Transverse colon (tissue), 4 donors: Measurements from ENCODE around the gene ECHS1. TPM values are rescaled to one million over a fixed set of nuclear protein-coding genes. Genes with fewer than 3 reads are reported as not detected.

Experiments used
- DNase-seq: peaks from one replicate; pipeline ENCODE4 v3.0.0-alpha.2; 2019
- H3K27ac ChIP-seq, 4 donors: fragments of 200-600 bp; sonication (generic); 2 replicates each; pipeline ENCODE4 v1.5.1; 2016 to 2018; ENCODE audit warnings: inconsistent platforms in 4 of 4
- H3K27me3 ChIP-seq: fragments of 200-600 bp; sonication (generic); 2 replicates; pipeline ENCODE4 v1.5.1; 2017; ENCODE audit warnings: inconsistent platforms
- H3K36me3 ChIP-seq, 4 donors: fragments of 200-600 bp; sonication (generic); 2 replicates each; pipeline ENCODE4 v1.5.1; 2017 to 2019; ENCODE audit warnings: inconsistent platforms in 4 of 4
- H3K4me1 ChIP-seq, 4 donors: fragments of 200-600 bp; sonication (generic); 2 replicates each; pipeline ENCODE4 v1.5.1; 2017 to 2020; ENCODE audit warnings: inconsistent platforms in 4 of 4
- H3K4me3 ChIP-seq, 4 donors: fragments of 200-600 bp; sonication (generic); 1 replicate in 1 of 4; 2 replicates in 3 of 4; pipeline versions ENCODE4 v1.5.1 to v1.6.1; 2017 to 2019; ENCODE audit warnings: inconsistent platforms in 4 of 4
- H3K9me3 ChIP-seq, 2 donors: fragments of 200-600 bp; sonication (generic); 2 replicates each; pipeline ENCODE4 v1.5.1; 2017 to 2019; ENCODE audit warnings: inconsistent platforms in 2 of 2
- EP300 ChIP-seq: sonication (generic); formaldehyde crosslinking; IDR thresholded peaks from one replicate; pipeline ENCODE4 v1.6.1; 2017; ENCODE audit warnings: antibody characterized with exemption, low read depth
- POLR2A ChIP-seq: fragments of 450-650 bp; IDR thresholded peaks from one replicate; pipeline ENCODE4 v1.6.1; 2016; ENCODE audit warnings: antibody characterized with exemption, mild to moderate bottlenecking, moderate library complexity
- POLR2AphosphoS5 ChIP-seq, 3 donors: sonication (generic); formaldehyde crosslinking; IDR thresholded peaks; one replicate each; pipeline ENCODE4 v1.6.1; 2016; ENCODE audit warnings: antibody characterized with exemption in 3 of 3
- WGBS, 2 donors: methylation state at CpG; one replicate each; pipeline ENCODE4 v1.1.5; 2018; ENCODE audit warnings: low coverage in 1 of 2; 5-methylcytosine and 5-hydroxymethylcytosine counted together
- in situ Hi-C, 4 donors: fragments of 200-750 bp; cut with MboI; loops; one replicate each; pipeline versions ENCODE4 v1.15.0 to v1.15.1; 2017; ENCODE audit warnings: low sequenced_read_pairs in 3 of 4, low pct_ligation_motif_present in 1 of 4, low pct_unique_long_range_greater_than_20kb in 1 of 4
- intact Hi-C: fragments of 100-400 bp; cut with DNase I; formaldehyde crosslinking; loops from one replicate; pipeline ENCODE4 v1.15.1; 2023; ENCODE audit warnings: low total_unique reads
- total RNA-seq, 4 donors: library from RNA; depleted of rRNA; stranded (reverse); fragments of >200 nt; gene quantifications; one replicate each; pipeline ENCODE4 v1.1.0, GENCODE V29; 2016
- TF ChIP-seq, protein P1 (sequence below), 5 experiments: fragments of 200-600 bp in 3 of 5; fragments of 450-650 bp in 2 of 5; sonication (generic) in 3 of 5; IDR thresholded peaks; 1 replicate in 2 of 5; 2 replicates in 3 of 5; pipeline ENCODE4 v1.5.1; 2016 to 2017; ENCODE audit warnings: antibody characterized with exemption in 5 of 5, inconsistent platforms in 3 of 5, mild to moderate bottlenecking in 2 of 5, moderate library complexity in 1 of 5

The ECHS1 gene
- total RNA-seq, 4 donors from 2014 or later, result 48.3 to 165 (median 120) TPM

DNA sequence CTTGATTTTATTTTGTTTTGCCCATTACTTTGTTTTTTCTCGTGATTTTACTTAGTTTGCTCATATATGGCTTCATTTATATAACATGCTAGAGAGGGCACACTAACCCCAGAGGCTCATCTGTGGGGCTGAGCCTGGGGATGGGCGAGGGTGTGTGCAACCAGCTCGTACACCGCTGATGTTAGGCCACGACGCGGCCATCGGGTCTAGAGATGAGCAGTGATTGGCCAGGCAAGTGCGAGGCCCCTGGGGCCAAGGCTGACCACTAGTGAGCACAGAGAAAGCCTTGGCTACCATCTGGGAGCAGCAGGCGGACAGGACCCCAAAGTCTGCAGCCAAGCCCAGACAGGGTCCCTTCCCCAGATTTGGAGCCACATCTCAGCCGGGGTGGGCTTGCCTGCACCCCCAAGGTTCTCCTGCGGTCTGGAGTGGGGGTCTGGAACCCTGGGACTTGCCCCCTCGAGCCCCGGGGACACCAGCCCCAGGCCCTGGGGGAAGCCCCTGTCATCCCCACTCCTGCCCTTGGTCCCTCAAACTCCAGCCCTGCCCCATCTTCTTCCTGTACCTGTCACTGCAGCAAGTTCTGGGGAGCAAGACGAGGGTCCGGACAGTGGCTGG is 19.1 kb downstream of the ECHS1 start:
- intact Hi-C loops, result no loop called here
- Histone ChIP-seq H3K36me3 (no peaks in the 10 kb centered on the region), H3K4me3 (no peak overlapping the region), H3K4me1 (peaks cover 0 to 18% (median 15%) of the 10 kb centered on the region in 4 donors), H3K9me3 (no peaks in the 10 kb centered on the region), H3K27ac (no peak overlapping the region), H3K27me3 (no peaks in the 10 kb centered on the region)
- WGBS, 2 donors, result 67 to 85% methylated on average over 5 to 16 of the region's 16 CpGs
- no peak for DNase-seq
- in situ Hi-C loops, result no loop called here
- TF ChIP-seq POLR2A (no peak), EP300 (no peak), POLR2AphosphoS5 (IDR thresholded peaks at IDR 0.05) (no peak)
- TF ChIP-seq, protein P1, sequence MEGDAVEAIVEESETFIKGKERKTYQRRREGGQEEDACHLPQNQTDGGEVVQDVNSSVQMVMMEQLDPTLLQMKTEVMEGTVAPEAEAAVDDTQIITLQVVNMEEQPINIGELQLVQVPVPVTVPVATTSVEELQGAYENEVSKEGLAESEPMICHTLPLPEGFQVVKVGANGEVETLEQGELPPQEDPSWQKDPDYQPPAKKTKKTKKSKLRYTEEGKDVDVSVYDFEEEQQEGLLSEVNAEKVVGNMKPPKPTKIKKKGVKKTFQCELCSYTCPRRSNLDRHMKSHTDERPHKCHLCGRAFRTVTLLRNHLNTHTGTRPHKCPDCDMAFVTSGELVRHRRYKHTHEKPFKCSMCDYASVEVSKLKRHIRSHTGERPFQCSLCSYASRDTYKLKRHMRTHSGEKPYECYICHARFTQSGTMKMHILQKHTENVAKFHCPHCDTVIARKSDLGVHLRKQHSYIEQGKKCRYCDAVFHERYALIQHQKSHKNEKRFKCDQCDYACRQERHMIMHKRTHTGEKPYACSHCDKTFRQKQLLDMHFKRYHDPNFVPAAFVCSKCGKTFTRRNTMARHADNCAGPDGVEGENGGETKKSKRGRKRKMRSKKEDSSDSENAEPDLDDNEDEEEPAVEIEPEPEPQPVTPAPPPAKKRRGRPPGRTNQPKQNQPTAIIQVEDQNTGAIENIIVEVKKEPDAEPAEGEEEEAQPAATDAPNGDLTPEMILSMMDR (IDR thresholded peaks at IDR 0.05), result no peak

DNA sequence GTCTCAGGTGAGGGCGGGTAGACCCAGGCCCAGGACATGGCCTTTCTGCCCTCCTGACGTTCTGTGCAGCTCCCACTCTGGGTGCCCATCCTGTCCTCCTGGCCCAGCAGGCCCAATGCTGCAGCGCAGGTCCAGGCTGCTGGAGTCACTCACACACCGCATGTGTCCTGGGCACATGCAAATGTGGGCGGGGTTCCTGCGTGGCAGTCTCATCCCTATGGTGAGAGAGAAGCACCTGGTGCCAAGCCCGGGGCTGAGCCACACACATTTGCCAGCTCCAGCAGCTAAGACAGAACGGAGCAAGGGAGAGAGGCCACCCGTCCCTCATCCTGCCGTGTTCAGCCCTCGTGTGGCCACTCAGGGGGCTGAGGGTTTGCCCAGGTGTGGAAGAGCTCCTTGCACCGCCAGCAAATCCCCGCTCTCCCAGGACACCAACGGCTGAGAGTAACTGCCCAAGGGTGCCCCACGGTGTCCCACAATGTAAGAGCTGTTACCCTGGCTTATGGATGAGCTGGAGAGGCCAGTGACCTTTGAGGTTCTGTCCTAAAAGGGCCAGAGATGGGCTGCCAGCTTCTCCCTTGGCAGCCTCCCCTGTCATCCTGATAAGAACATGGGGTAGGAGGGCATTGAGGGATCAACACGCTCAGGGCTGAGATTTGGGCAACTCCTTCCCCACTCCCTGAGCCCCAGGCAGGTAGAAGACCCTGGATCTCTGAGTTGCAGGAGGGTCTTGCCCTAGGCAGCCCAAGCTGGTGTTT is 19.8 kb downstream of the ECHS1 start:
- no peak overlapping the region for H3K27ac ChIP-seq
- intact Hi-C loops, result no loop called here
- H3K36me3 ChIP-seq, result no peaks in the 10 kb centered on the region
- H3K27me3 ChIP-seq, result no peaks in the 10 kb centered on the region
- peaks cover 0 to 18% (median 14%) of the 10 kb centered on the region in 4 donors for H3K4me1 ChIP-seq
- no peak for DNase-seq
- 78% methylated on average over 15 of the region's 16 CpGs; no CpG with 5 or more reads in 1 of the 2 donors for WGBS, 2 donors
- H3K9me3 ChIP-seq, result no peaks in the 10 kb centered on the region
- no peak overlapping the region for H3K4me3 ChIP-seq
- TF ChIP-seq, protein P1 (IDR thresholded peaks at IDR 0.05), result no peak
- no peak for TF ChIP-seq POLR2AphosphoS5 (IDR thresholded peaks at IDR 0.05)
- in situ Hi-C loops, result no loop called here

DNA sequence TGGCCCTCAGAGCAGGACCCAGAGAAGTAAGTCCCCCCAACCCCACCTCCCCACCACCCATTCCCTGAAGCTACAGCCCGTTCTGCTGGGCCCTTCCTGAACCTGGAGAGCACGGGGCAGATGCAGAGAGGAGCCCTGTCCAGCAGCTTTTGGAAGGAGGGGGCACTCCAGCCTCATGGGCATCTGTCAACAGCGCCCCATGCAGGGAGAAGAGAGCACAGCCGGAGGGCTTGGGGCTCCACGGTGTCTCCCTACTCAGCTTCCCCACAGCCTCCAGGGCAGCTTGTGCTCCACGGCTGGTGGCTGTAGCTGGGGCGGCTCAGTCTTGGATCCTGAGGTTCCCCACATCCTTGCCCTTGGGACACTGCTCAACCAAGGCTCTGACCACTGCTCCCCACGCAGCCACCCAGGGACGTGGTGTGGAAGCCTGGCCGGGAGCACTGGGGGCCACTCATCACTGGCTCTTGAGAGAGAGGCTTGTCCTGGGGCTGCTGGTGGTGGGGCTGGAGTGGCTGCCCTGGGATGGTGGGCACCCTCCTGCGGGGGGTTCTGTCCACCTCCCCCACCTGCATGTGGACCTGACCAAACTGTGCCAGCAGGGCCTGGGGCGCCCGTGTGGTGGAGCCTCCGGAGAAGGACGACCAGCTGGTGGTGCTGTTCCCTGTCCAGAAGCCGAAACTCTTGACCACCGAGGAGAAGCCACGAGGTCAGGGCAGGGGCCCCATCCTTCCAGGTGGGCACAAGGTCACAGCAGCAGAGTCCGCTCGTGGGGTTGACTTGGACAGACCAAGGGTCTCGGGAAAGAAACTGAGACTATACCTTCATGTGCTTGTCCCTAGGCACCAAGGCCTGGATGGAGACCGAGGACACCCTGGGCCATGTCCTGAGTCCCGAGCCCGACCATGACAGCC is 21.5 kb downstream of the ECHS1 start:
- H3K9me3 ChIP-seq, result no peaks in the 10 kb centered on the region
- H3K27ac ChIP-seq, result no peak overlapping the region
- H3K4me3 ChIP-seq, result no peak overlapping the region
- 73% methylated on average over 24 of the region's 24 CpGs; no CpG with 5 or more reads in 1 of the 2 donors for WGBS, 2 donors
- TF ChIP-seq, protein P1 (IDR thresholded peaks at IDR 0.05), result no peak
- no peak for TF ChIP-seq POLR2AphosphoS5 (IDR thresholded peaks at IDR 0.05)
- TF ChIP-seq POLR2A, result no peak
- TF ChIP-seq EP300, result no peak
- peaks cover 6 to 19% (median 14%) of the 10 kb centered on the region in 4 donors for H3K4me1 ChIP-seq
- H3K36me3 ChIP-seq, result no peaks in the 10 kb centered on the region
- intact Hi-C loops, result no loop called here
- H3K27me3 ChIP-seq, result peaks cover 16% of the 10 kb centered on the region
- in situ Hi-C loops, result no loop called here
- DNase-seq, result no peak

DNA sequence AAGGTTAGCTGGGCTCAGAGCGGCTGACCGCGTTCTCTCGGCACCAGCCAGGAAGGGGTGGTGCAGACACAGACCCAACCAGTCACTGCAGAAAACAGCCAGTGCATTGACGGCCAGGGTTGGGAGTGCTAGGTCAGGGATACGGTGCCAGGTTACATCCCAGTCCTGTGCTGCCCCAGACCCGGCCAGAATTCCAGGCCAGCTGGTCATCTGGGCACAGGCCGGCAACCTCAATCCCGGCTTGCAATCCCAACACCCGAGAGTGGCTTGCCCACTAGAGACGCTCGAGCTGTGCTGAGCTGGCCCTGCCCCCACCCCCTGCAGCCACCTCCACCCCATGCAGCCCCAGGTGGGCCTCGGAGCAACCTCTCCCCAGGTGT is 22.2 kb downstream of the ECHS1 start:
- peaks cover 23% of the 10 kb centered on the region for H3K27me3 ChIP-seq
- no peak overlapping the region for H3K27ac ChIP-seq
- intact Hi-C loops, result no loop called here
- H3K4me1 ChIP-seq, result peaks cover 5 to 18% (median 11%) of the 10 kb centered on the region in 4 donors
- H3K9me3 ChIP-seq, result no peaks in the 10 kb centered on the region
- H3K4me3 ChIP-seq, result no peak overlapping the region
- WGBS, 2 donors, result 53% methylated on average over 11 of the region's 13 CpGs; no CpG with 5 or more reads in 1 of the 2 donors
- no peak for DNase-seq
- in situ Hi-C loops, result no loop called here
- TF ChIP-seq POLR2AphosphoS5 (IDR thresholded peaks at IDR 0.05), result no peak
- no peak for TF ChIP-seq EP300
- no peak for TF ChIP-seq POLR2A
- TF ChIP-seq, protein P1 (IDR thresholded peaks at IDR 0.05), result no peak
- H3K36me3 ChIP-seq, result no peaks in the 10 kb centered on the region
